ENCODE measurements around the gene ST7.

DNA sequence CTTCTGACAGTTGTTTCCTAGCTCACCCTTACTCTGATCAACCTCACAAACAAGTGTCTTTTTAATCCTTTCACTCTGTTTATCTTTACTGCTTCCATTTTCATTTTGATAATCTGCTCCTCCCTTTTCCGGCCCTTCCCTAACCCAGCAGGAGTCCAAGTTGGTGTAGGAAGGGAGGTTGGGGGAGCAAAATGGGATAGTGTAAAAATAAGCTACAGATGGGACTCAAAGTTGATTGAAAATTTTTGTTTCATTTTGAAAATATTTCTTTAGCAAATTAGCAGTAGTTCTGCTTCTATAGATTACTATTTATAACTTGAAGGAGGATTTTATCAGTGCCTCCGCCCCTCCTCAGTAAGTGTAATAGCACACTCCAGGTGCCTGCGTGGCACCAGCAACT is 257.6 kb downstream of the ST7 start:
- no peak for TF ChIP-seq CTCF (conservative IDR thresholded peaks at IDR 0.05; ENCODE audit: low read length)
- TF ChIP-seq EZH2phosphoT487 (IDR thresholded peaks at IDR 0.05; ENCODE audit: borderline replicate concordance) = no peak
